SK-N-SH (cell line): ENCODE measurements around the gene PEX26. TPM values are rescaled to one million over a fixed set of nuclear protein-coding genes. Genes with fewer than 3 reads are reported as not detected.

Experiments
- CTCF ChIA-PET: fragments of 300-600, 350-600 bp; formaldehyde crosslinking; extraction: SDS; loops from one replicate; lab custom pipeline; 2021; lab: Yijun Ruan, JAX
- POLR2A ChIA-PET: fragments of 350-600 bp; sonication (Branson Sonifier 250); formaldehyde crosslinking; extraction: SDS; loops from one replicate; lab custom pipeline; 2020; ENCODE audit warnings: antibody characterized with exemption, inconsistent platforms; lab: Yijun Ruan, JAX
- DNase-seq: peaks from one replicate; pipeline ENCODE4 v3.0.0; 2012
- H2AFZ ChIP-seq: fragments of 200-600 bp; sonication (generic); 2 replicates; pipeline ENCODE4 v1.8.1; 2016; ENCODE audit warnings: antibody characterized with exemption, mild to moderate bottlenecking, low read depth
- H3F3A ChIP-seq: fragments of 200-600 bp; sonication (generic); replicated peaks from 2 replicates; pipeline ENCODE3; 2016; ENCODE audit warnings: antibody characterized with exemption, mild to moderate bottlenecking; ENCODE audit not compliant: insufficient read depth
- H3K27ac ChIP-seq, 2 experiments: fragments of 200-500 bp in 1 of 2; fragments of 200-600 bp in 1 of 2; sonication (Bioruptor generic) in 1 of 2; sonication (generic), shearing (Covaris generic) in 1 of 2; 2 replicates each; pipeline versions ENCODE4 v1.5.1 to v1.6.1; 2014 to 2016; ENCODE audit warnings: low read depth in 2 of 2, inconsistent platforms in 1 of 2, low read length in 1 of 2, mild to moderate bottlenecking in 1 of 2, mixed read lengths in 1 of 2
- H3K27me3 ChIP-seq: fragments of 200-600 bp; sonication (generic), shearing (Covaris generic); 2 replicates; pipeline ENCODE4 v1.6.1; 2016; ENCODE audit warnings: mixed run types; ENCODE audit not compliant: insufficient read depth
- H3K36me3 ChIP-seq, 2 experiments: fragments of 200-500 bp in 1 of 2; fragments of 200-600 bp in 1 of 2; sonication (Bioruptor generic) in 1 of 2; sonication (generic) in 1 of 2; replicated peaks in 1 of 2; 2 replicates each; pipeline versions ENCODE3 to v1.5.1; 2014 to 2016; ENCODE audit warnings: low read length in 1 of 2, mild to moderate bottlenecking in 1 of 2; ENCODE audit not compliant: insufficient read depth in 2 of 2, control insufficient read depth in 1 of 2
- H3K4me1 ChIP-seq, 2 experiments: fragments of 200-500 bp in 1 of 2; fragments of 200-600 bp in 1 of 2; sonication (Bioruptor generic) in 1 of 2; sonication (generic), shearing (Covaris generic) in 1 of 2; 2 replicates each; pipeline versions ENCODE4 v1.5.1 to v1.6.1; 2014 to 2016; ENCODE audit warnings: low read depth in 1 of 2, low read length in 1 of 2, mixed run types in 1 of 2; ENCODE audit not compliant: insufficient read depth in 2 of 2, control insufficient read depth in 1 of 2
- H3K4me2 ChIP-seq: fragments of 200-600 bp; sonication (generic), shearing (Covaris generic); 2 replicates; pipeline ENCODE4 v1.6.1; 2017; ENCODE audit warnings: mixed run types
- H3K4me3 ChIP-seq, 2 experiments: fragments of 200-500 bp in 1 of 2; fragments of 200-600 bp in 1 of 2; sonication (Bioruptor generic) in 1 of 2; sonication (generic), shearing (Covaris generic) in 1 of 2; 2 replicates each; pipeline versions ENCODE4 v1.5.1 to v1.8.1; 2014 to 2016; ENCODE audit warnings: low read depth in 2 of 2, inconsistent platforms in 1 of 2, low read length in 1 of 2, mild to moderate bottlenecking in 1 of 2, mixed read lengths in 1 of 2, moderate library complexity in 1 of 2
- H3K79me2 ChIP-seq: fragments of 200-600 bp; sonication (generic); 2 replicates; pipeline ENCODE4 v1.8.1; 2017; ENCODE audit warnings: mild to moderate bottlenecking; ENCODE audit not compliant: insufficient read depth
- H3K9ac ChIP-seq: fragments of 200-600 bp; sonication (generic); 2 replicates; pipeline ENCODE4 v1.6.1; 2017; ENCODE audit warnings: mixed run types
- H3K9me2 ChIP-seq: fragments of 200-600 bp; sonication (generic); 2 replicates; pipeline ENCODE4 v1.6.1; 2017; ENCODE audit warnings: mixed run types
- H3K9me3 ChIP-seq: fragments of 200-600 bp; sonication (generic); 2 replicates; pipeline ENCODE4 v1.6.1; 2017; ENCODE audit warnings: mixed run types, mild to moderate bottlenecking, moderate library complexity
- H4K20me1 ChIP-seq: fragments of 200-600 bp; sonication (generic); 2 replicates; pipeline ENCODE4 v1.6.1; 2017; ENCODE audit warnings: mild to moderate bottlenecking, mixed run types; ENCODE audit not compliant: insufficient read depth
- CHD2 ChIP-seq: fragments of 150-350 bp; IDR thresholded peaks from 2 replicates; pipeline ENCODE4 v1.6.1; 2018; ENCODE audit warnings: low read length; ENCODE audit not compliant: partially characterized antibody
- CTCF ChIP-seq: fragments of 200-600 bp; sonication (generic); IDR thresholded peaks from 2 replicates; pipeline ENCODE4 v1.6.1; 2017; ENCODE audit warnings: antibody characterized with exemption, mild to moderate bottlenecking, moderate library complexity
- MXI1 ChIP-seq: IDR thresholded peaks from 2 replicates; pipeline ENCODE4 v1.6.1; 2012; ENCODE audit warnings: mild to moderate bottlenecking, low read depth, low read length, improper control_type of control experiment
- NRF1 ChIP-seq: IDR thresholded peaks from 2 replicates; pipeline ENCODE4 v1.6.1; 2012; ENCODE audit warnings: low read depth, mild to moderate bottlenecking, low read length
- POLR2AphosphoS5 ChIP-seq: IDR thresholded peaks from 2 replicates; pipeline ENCODE4 v1.6.1; 2012; ENCODE audit warnings: low read depth, low read length
- RCOR1 ChIP-seq: fragments of 150-350 bp; IDR thresholded peaks from 2 replicates; pipeline ENCODE4 v1.6.1; 2017; ENCODE audit warnings: antibody characterized with exemption, low read length
- RXRA ChIP-seq: IDR thresholded peaks from 2 replicates; pipeline ENCODE4 v1.4.0; 2012; ENCODE audit warnings: low read depth, mild to moderate bottlenecking, borderline replicate concordance
- SIN3A ChIP-seq: IDR thresholded peaks from 2 replicates; pipeline ENCODE4 v1.6.1; 2012; ENCODE audit warnings: low read depth, mild to moderate bottlenecking, low read length, moderate library complexity, borderline replicate concordance
- TAF1 ChIP-seq: IDR thresholded peaks from 2 replicates; pipeline ENCODE4 v1.6.1; 2012; ENCODE audit warnings: low read depth, mild to moderate bottlenecking, low read length, moderate library complexity, borderline replicate concordance
- TEAD4 ChIP-seq: IDR thresholded peaks from 2 replicates; pipeline ENCODE4 v1.4.0; 2012; ENCODE audit warnings: mild to moderate bottlenecking, borderline replicate concordance; ENCODE audit not compliant: insufficient read depth
- WGBS: methylation state at CpG from one replicate; pipeline ENCODE4 v1.1.6; 2017; ENCODE audit warnings: low lambda C conversion rate; 5-methylcytosine and 5-hydroxymethylcytosine counted together
- polyA plus RNA-seq, 3 experiments: library from polyadenylated mRNA; depleted of rRNA; stranded (reverse); fragments of >200 nt; gene quantifications; 2 replicates each; pipeline ENCODE4 v1.2.3, GENCODE V29; 2012
- TF ChIP-seq, protein P1 (sequence below): IDR thresholded peaks from 2 replicates; pipeline ENCODE4 v1.6.1; 2012; ENCODE audit warnings: mild to moderate bottlenecking, low read depth, low read length, moderate library complexity
- TF ChIP-seq, protein P2 (sequence below): fragments of 150-350 bp; IDR thresholded peaks from 2 replicates; pipeline ENCODE4 v1.6.1; 2017; ENCODE audit warnings: antibody characterized with exemption, low read length, low read depth, borderline replicate concordance
- TF ChIP-seq, protein P3 (sequence below): IDR thresholded peaks from 2 replicates; pipeline ENCODE4 v1.4.0; 2012; ENCODE audit warnings: low read depth

PEX26 gene
- polyA plus RNA-seq, 1 of the 3 experiments (the other 2 are of a cell fraction): 13.0 TPM

DNA sequence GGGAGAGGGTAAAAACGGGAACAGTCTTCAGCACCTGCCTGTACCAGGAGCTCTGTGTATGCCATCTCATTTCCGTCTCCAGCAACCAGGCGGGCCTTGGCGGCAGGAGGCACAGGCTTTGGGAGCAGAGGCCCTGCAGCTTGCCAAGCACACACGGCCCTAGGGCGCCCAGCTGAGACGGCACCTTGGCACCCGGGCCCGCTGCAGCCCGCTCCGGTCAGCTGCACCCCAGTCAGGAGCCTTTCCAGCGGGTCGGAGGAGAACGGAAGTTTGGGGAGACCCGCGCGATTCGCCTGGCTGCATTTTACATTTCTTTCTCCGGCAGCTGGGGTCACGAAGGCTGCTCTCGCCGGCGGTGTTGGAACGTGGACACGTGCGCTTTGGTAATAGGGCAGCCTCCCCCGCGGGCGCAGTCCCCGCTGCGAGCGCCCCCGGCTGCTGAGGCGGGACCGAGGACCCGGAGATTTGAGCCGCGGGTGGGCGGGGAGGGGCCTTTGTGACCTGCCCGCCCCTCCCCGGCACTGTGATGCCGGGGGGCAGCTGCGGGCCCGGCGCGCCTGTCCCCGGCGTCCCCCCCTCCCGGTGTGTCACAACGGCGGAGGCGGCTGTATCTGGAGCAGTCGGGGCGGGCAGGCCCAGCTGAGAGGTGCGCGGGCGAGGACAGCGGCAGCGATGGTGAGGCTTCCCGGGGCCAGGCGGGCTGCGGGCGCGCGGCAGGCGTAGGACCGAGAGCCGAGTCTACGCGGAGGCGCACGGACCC, 32.6 kb downstream of the PEX26 start, which contains the start of gene TUBA8:
Gene TUBA8, plus strand, starts transcription at position 616 of the 760 bp plus-strand sequence. Its CDS starts 57 bp downstream, at position 673.
- ChIA-PET CTCF (interaction anchor here (0.9 kb wide), 1 partner anchor 34 kb away, joined by 3 read pairs; no protein-coding TSS in a partner anchor), POLR2A (no interaction called here)
- Histone ChIP-seq H3F3A (no peaks in the 10 kb centered on the region), H3K4me1 (peaks cover 0 to 14% of the 10 kb centered on the region in 2 experiments; a peak in 1 of 4 replicates), H3K4me3 (peak within 1 kb of the TSS in 1 of 2 experiments; percentile 39; a peak in 2 of 4 replicates), H3K4me2 (peak within 1 kb of the TSS; percentile 67), H3K9me3 (no peaks in the 10 kb centered on the region), H3K36me3 (no peaks in the 10 kb centered on the region), H3K27me3 (no peaks in the 10 kb centered on the region), H3K9ac (no peak within 1 kb of the TSS), H4K20me1 (no peaks in the 10 kb centered on the region), H3K27ac (no peak within 1 kb of the TSS), H2AFZ (peak within 1 kb of the TSS; percentile 46; the same call in 1 of the 2 replicates), H3K79me2 (no peaks in the 10 kb centered on the region), H3K9me2 (no peaks in the 10 kb centered on the region)
- TF ChIP-seq MXI1: peak; percentile 63
- TF ChIP-seq SIN3A: no peak
- TF ChIP-seq TAF1: no peak
- TF ChIP-seq RCOR1: no peak
- TF ChIP-seq, protein P1, sequence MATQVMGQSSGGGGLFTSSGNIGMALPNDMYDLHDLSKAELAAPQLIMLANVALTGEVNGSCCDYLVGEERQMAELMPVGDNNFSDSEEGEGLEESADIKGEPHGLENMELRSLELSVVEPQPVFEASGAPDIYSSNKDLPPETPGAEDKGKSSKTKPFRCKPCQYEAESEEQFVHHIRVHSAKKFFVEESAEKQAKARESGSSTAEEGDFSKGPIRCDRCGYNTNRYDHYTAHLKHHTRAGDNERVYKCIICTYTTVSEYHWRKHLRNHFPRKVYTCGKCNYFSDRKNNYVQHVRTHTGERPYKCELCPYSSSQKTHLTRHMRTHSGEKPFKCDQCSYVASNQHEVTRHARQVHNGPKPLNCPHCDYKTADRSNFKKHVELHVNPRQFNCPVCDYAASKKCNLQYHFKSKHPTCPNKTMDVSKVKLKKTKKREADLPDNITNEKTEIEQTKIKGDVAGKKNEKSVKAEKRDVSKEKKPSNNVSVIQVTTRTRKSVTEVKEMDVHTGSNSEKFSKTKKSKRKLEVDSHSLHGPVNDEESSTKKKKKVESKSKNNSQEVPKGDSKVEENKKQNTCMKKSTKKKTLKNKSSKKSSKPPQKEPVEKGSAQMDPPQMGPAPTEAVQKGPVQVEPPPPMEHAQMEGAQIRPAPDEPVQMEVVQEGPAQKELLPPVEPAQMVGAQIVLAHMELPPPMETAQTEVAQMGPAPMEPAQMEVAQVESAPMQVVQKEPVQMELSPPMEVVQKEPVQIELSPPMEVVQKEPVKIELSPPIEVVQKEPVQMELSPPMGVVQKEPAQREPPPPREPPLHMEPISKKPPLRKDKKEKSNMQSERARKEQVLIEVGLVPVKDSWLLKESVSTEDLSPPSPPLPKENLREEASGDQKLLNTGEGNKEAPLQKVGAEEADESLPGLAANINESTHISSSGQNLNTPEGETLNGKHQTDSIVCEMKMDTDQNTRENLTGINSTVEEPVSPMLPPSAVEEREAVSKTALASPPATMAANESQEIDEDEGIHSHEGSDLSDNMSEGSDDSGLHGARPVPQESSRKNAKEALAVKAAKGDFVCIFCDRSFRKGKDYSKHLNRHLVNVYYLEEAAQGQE: no peak
- TF ChIP-seq NRF1: no peak
- TF ChIP-seq, protein P2, sequence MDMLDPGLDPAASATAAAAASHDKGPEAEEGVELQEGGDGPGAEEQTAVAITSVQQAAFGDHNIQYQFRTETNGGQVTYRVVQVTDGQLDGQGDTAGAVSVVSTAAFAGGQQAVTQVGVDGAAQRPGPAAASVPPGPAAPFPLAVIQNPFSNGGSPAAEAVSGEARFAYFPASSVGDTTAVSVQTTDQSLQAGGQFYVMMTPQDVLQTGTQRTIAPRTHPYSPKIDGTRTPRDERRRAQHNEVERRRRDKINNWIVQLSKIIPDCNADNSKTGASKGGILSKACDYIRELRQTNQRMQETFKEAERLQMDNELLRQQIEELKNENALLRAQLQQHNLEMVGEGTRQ: no peak
- no peak for TF ChIP-seq POLR2AphosphoS5
- TF ChIP-seq CTCF: no peak
- TF ChIP-seq, protein P3, sequence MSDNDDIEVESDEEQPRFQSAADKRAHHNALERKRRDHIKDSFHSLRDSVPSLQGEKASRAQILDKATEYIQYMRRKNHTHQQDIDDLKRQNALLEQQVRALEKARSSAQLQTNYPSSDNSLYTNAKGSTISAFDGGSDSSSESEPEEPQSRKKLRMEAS: peak; percentile 58
- TF ChIP-seq TEAD4: no peak
- TF ChIP-seq RXRA: no peak
- TF ChIP-seq CHD2: no peak
- DNase-seq: peak; percentile 87
- WGBS: 35% methylated on average over 3 of the region's 72 CpGs
